ENCODE measurements around the gene PAK5.

GRCh38 chr20:9831032-9831431 is 7.8 kb downstream of the PAK5 start:
- TF ChIP-seq TAF1 (IDR thresholded peaks at IDR 0.05; ENCODE audit: borderline replicate concordance, insufficient read depth, low read length) (no peak), POLR2AphosphoS5 (IDR thresholded peaks at IDR 0.05; ENCODE audit: low read depth, low read length) (no peak)

Data from PFSK-1 (cell line).